Measurements from ENCODE around the gene PCYT1B.

DNA sequence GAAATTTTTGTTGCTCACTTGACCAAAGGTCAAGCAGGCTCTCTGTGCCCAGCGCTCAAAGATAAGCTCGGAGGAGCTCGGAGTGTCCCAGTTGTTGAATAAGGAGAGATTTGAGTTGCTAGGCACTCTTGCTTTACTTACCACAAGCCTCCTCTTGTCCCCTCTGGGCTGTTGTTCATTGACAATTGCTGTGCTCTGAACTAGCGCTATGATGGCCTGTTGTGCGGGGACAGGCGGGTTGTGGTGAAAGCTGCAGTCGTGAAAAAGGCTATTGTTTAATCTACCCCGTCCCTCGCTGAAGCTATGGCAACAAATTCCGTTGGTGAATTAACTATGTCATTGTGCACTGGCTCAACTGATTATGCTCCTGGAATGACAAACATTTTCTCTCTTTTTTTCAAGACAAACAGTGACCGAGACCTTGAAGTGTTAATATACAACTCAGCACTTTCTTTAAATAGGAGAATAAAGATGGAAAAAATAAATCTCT lies 25.6 kb upstream of the PCYT1B start:
- TF ChIP-seq, protein P1, sequence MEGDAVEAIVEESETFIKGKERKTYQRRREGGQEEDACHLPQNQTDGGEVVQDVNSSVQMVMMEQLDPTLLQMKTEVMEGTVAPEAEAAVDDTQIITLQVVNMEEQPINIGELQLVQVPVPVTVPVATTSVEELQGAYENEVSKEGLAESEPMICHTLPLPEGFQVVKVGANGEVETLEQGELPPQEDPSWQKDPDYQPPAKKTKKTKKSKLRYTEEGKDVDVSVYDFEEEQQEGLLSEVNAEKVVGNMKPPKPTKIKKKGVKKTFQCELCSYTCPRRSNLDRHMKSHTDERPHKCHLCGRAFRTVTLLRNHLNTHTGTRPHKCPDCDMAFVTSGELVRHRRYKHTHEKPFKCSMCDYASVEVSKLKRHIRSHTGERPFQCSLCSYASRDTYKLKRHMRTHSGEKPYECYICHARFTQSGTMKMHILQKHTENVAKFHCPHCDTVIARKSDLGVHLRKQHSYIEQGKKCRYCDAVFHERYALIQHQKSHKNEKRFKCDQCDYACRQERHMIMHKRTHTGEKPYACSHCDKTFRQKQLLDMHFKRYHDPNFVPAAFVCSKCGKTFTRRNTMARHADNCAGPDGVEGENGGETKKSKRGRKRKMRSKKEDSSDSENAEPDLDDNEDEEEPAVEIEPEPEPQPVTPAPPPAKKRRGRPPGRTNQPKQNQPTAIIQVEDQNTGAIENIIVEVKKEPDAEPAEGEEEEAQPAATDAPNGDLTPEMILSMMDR (IDR thresholded peaks at IDR 0.05) = no peak
- TF ChIP-seq POLR2A (IDR thresholded peaks at IDR 0.05) = no peak

Data from lower leg skin (tissue), 3 donors.